ENCODE data around the gene XXYLT1.

GRCh38 chr3:195020921-195021320, 250.0 kb downstream of the XXYLT1 start:
- TF ChIP-seq POLR2A (IDR thresholded peaks at IDR 0.05) (no peak), CTCF (IDR thresholded peaks at IDR 0.05 in 8 of 11, conservative IDR thresholded peaks at IDR 0.05 in 3 of 11) (no peak)

Measured in spleen (tissue), 7 donors.